Loucy (cell line): ENCODE data around the gene DOCK9.

ENCODE experiments used
- H2AFZ ChIP-seq: fragments of 200-600 bp; sonication (generic); 2 replicates; pipeline ENCODE4 v1.6.0; 2016; ENCODE audit warnings: antibody characterized with exemption, mild to moderate bottlenecking, low read length, moderate library complexity
- H3F3A ChIP-seq: fragments of 200-600 bp; 2 replicates; pipeline ENCODE4 v1.6.0; 2016; ENCODE audit warnings: antibody characterized with exemption, low read depth, mild to moderate bottlenecking
- H3K27me3 ChIP-seq: fragments of 200-600 bp; sonication (generic); 2 replicates; pipeline ENCODE4 v1.6.1; 2014; ENCODE audit warnings: low read length, mild to moderate bottlenecking; ENCODE audit not compliant: insufficient read depth, poor library complexity, severe bottlenecking
- H3K36me3 ChIP-seq: fragments of 200-600 bp; sonication (generic); 2 replicates; pipeline ENCODE4 v1.6.1; 2016; ENCODE audit warnings: low read length; ENCODE audit not compliant: insufficient read depth
- H3K4me1 ChIP-seq: fragments of 200-600 bp; sonication (generic); 2 replicates; pipeline ENCODE4 v1.5.1; 2014; ENCODE audit warnings: low read length, mild to moderate bottlenecking; ENCODE audit not compliant: insufficient read depth, poor library complexity, severe bottlenecking
- H3K4me2 ChIP-seq: fragments of 200-600 bp; sonication (generic); 2 replicates; pipeline ENCODE4 v1.6.0; 2014; ENCODE audit warnings: antibody characterized with exemption, low read length, low read depth, mild to moderate bottlenecking; ENCODE audit not compliant: poor library complexity, severe bottlenecking
- H3K4me3 ChIP-seq: fragments of 200-600 bp; sonication (generic); 2 replicates; pipeline ENCODE4 v1.5.1; 2014; ENCODE audit warnings: low read length, mild to moderate bottlenecking, mixed read lengths; ENCODE audit not compliant: poor library complexity, severe bottlenecking
- H3K79me2 ChIP-seq: fragments of 200-600 bp; sonication (generic); 2 replicates; pipeline ENCODE4 v1.6.1; 2014; ENCODE audit warnings: low read length; ENCODE audit not compliant: insufficient read depth
- H3K9ac ChIP-seq: fragments of 200-600 bp; sonication (generic); 2 replicates; pipeline ENCODE4 v1.6.0; 2014; ENCODE audit warnings: mild to moderate bottlenecking, low read depth, low read length, moderate library complexity; ENCODE audit not compliant: poor library complexity, severe bottlenecking
- H3K9me2 ChIP-seq: fragments of 200-600 bp; sonication (generic); replicated peaks from 2 replicates; pipeline ENCODE4 v1.6.1; 2016; ENCODE audit warnings: low read depth, low read length, mixed read lengths
- H3K9me3 ChIP-seq: fragments of 200-600 bp; sonication (generic); 2 replicates; pipeline ENCODE4 v1.6.1; 2014; ENCODE audit warnings: mild to moderate bottlenecking, antibody characterized with exemption, low read length, low read depth; ENCODE audit not compliant: insufficient read depth
- H4K20me1 ChIP-seq: fragments of 200-600 bp; sonication (generic); 2 replicates; pipeline ENCODE4 v1.6.0; 2014; ENCODE audit warnings: antibody characterized with exemption, low read length, mild to moderate bottlenecking; ENCODE audit not compliant: insufficient read depth, poor library complexity, severe bottlenecking
- EZH2phosphoT487 ChIP-seq: fragments of 200-600 bp; IDR thresholded peaks from 2 replicates; pipeline ENCODE4 v1.6.1; 2018; ENCODE audit warnings: antibody characterized with exemption, mild to moderate bottlenecking, moderate library complexity, borderline replicate concordance
- TF ChIP-seq, protein P1 (sequence below): fragments of 200-600 bp; sonication (generic); conservative IDR thresholded peaks from 2 replicates; pipeline ENCODE4 v1.5.1; 2014; ENCODE audit warnings: mild to moderate bottlenecking, antibody characterized with exemption, low read length

DOCK9 gene

DNA sequence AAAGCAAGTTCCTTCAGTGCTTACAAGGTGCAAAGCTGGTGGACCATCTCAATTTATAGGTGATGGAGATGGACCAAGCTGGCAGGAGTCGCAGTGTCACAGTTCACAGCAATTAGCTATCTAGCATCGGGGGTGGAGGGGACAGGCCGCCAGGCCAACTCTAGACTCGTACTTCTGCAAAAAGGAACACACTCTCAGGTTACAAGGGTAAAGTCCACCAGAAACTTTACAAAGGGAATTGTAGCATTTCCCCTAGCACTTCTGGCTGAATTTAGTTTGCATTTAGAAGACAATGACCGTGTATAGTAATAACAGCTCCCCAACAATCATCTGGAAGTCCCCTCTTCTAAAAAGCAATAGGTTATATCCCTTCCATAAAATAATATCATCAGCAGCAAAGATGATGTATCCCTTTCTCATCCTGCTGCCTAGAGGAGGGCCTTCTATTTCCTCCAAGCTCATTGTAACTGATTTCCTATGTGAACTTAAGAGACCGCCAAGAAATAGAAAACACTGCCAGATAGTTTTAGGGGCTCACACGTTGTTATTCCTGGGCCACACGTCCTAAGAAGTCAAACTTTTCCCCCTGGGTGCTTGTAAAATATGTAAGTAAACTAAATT, 8.5 kb upstream of the DOCK9 start:
- no peaks in the 10 kb centered on the region for H3K27me3 ChIP-seq
- TF ChIP-seq, protein P1, sequence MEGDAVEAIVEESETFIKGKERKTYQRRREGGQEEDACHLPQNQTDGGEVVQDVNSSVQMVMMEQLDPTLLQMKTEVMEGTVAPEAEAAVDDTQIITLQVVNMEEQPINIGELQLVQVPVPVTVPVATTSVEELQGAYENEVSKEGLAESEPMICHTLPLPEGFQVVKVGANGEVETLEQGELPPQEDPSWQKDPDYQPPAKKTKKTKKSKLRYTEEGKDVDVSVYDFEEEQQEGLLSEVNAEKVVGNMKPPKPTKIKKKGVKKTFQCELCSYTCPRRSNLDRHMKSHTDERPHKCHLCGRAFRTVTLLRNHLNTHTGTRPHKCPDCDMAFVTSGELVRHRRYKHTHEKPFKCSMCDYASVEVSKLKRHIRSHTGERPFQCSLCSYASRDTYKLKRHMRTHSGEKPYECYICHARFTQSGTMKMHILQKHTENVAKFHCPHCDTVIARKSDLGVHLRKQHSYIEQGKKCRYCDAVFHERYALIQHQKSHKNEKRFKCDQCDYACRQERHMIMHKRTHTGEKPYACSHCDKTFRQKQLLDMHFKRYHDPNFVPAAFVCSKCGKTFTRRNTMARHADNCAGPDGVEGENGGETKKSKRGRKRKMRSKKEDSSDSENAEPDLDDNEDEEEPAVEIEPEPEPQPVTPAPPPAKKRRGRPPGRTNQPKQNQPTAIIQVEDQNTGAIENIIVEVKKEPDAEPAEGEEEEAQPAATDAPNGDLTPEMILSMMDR: no peak
- TF ChIP-seq EZH2phosphoT487: no peak
- H4K20me1 ChIP-seq: no peaks in the 10 kb centered on the region
- H3K4me2 ChIP-seq: no peak overlapping the region
- H3K9me3 ChIP-seq: no peaks in the 10 kb centered on the region
- no peaks in the 10 kb centered on the region for H3K9me2 ChIP-seq
- no peak overlapping the region for H3K9ac ChIP-seq
- no peaks in the 10 kb centered on the region for H3F3A ChIP-seq
- H3K4me3 ChIP-seq: no peak overlapping the region
- no peaks in the 10 kb centered on the region for H3K79me2 ChIP-seq
- no peaks in the 10 kb centered on the region for H3K36me3 ChIP-seq
- peaks cover 10% of the 10 kb centered on the region for H3K4me1 ChIP-seq
- no peak overlapping the region for H2AFZ ChIP-seq

GRCh38 chr13:98985591-98985990, 7.7 kb upstream of the DOCK9 start:
- Histone ChIP-seq H3K79me2 (no peaks in the 10 kb centered on the region), H3K9me3 (no peaks in the 10 kb centered on the region), H3K36me3 (no peaks in the 10 kb centered on the region), H3K4me3 (no peak overlapping the region), H3K4me2 (no peak overlapping the region), H3K27me3 (no peaks in the 10 kb centered on the region), H3F3A (no peaks in the 10 kb centered on the region), H3K9me2 (no peaks in the 10 kb centered on the region), H3K9ac (no peak overlapping the region), H3K4me1 (peaks cover 10% of the 10 kb centered on the region), H4K20me1 (no peaks in the 10 kb centered on the region), H2AFZ (no peak overlapping the region)
- TF ChIP-seq EZH2phosphoT487: no peak
- TF ChIP-seq, protein P1: no peak

DNA sequence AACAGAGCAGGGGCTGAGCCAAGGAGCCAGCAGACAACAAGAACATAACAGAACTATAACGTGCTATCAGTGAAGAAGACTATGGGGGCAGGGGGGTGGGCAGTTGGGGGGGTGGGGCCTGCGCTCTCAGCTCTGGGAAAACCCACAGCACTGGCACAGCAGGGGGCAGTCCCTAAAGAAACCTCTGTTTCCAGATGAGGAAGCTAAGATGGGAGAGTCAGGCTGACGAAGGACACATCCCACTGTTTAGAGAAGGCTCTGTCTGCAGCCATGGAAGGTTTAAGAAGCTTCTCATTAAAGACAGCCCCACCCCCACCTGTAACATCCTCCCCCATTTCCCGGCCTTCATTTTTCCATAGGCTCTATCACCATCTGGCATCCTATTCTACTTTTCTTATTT, 7.1 kb upstream of the DOCK9 start:
- no peak overlapping the region for H3K4me3 ChIP-seq

More for the DNA sequence above, 7.1 kb upstream of the DOCK9 start:
- TF ChIP-seq EZH2phosphoT487: no peak
- TF ChIP-seq, protein P1: no peak
- peaks cover 10% of the 10 kb centered on the region for H3K4me1 ChIP-seq
- no peaks in the 10 kb centered on the region for H3F3A ChIP-seq
- H4K20me1 ChIP-seq: no peaks in the 10 kb centered on the region
- no peak overlapping the region for H3K9ac ChIP-seq
- no peak overlapping the region for H2AFZ ChIP-seq
- H3K36me3 ChIP-seq: no peaks in the 10 kb centered on the region
- no peaks in the 10 kb centered on the region for H3K27me3 ChIP-seq
- H3K9me3 ChIP-seq: no peaks in the 10 kb centered on the region
- no peaks in the 10 kb centered on the region for H3K9me2 ChIP-seq
- no peaks in the 10 kb centered on the region for H3K79me2 ChIP-seq
- no peak overlapping the region for H3K4me2 ChIP-seq
